Heart left ventricle (tissue), 13 donors: ENCODE results near the gene ITPR2.

Source experiments
- CTCF ChIP-seq, 12 donors: fragments of 200-600 bp; sonication (generic) in 4 of 12; IDR thresholded peaks; one replicate each; pipeline versions ENCODE4 v1.5.0 to v1.8.0; 2018 to 2022; ENCODE audit warnings: antibody characterized with exemption in 12 of 12, mild to moderate bottlenecking in 5 of 12
- POLR2A ChIP-seq, 2 donors: fragments of 450-650 bp; IDR thresholded peaks; one replicate each; pipeline ENCODE4 v1.6.1; 2017; ENCODE audit warnings: antibody characterized with exemption in 2 of 2, mild to moderate bottlenecking in 2 of 2, moderate library complexity in 2 of 2
- donor health status: ischemic (EF 13 %, LVEDD 7.1; RV severe dilation, severe dysfunction).
- donor health status: DM: no; HTN: yes; CAD: no.
- donor health status: DM: no; HTN: no; CAD: no.
- donor health status: ischemic (EF 25% LVEDD 6.9; RV normal size, moderate dysfunction).
- donor health status: ischemic (EF 25% LVEDD 5.7; RV mildly dilated, moderate dysfunction).
- donor health status: ischemic (EF 35%, LVEDD 5.7; RV mildly dilated, moderate dysfunction).
- donor health status: nonischemic (EF 11% LVEDD 7.7; RV severe dilation, severe dysfunction).
- donor health status: DM: yes; HTN: yes; CAD: no.
- donor health status: PGD.
- donor health status: ischemic (EF 29% LVEDD 5.4; RV normal size, mild dysfunction).
- donor health status: nonischemic (EF 23%, LVEDD 6.1; RV moderate dilation, normal function).

DNA sequence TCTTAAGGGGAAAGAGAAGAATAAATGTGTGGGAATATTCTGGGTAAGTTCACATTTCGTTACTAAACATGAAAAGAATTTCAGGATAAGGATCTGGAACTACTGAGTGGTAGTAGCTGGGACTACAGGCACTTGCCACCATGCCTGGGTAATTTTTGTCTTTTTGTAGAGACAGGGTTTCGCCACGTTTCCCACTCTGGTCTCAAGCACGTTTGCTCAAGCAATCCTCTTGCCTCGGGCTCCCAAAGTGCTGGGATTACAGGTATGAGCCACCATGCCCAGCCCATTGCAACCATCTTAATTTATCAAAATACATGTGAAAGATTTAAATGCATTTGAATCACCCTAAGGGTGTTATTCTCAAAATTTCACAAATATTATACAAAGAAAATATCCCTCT lies 26.4 kb downstream of the ITPR2 start:
- no peak for TF ChIP-seq POLR2A (IDR thresholded peaks at IDR 0.05)
- no peak for TF ChIP-seq CTCF (IDR thresholded peaks at IDR 0.05)
